Head of caudate nucleus (tissue), 42 donors: ENCODE measurements around the gene THSD4.

Experiments
- DNase-seq, 42 donors: peaks; one replicate each; pipeline versions ENCODE4 v3.0.0 to v3.0.0-alpha.2; 2020 to 2021; ENCODE audit warnings: mixed read lengths in 7 of 42
- intact Hi-C: fragments of 100-400 bp; cut with DNase I; formaldehyde crosslinking; loops from one replicate; pipeline ENCODE4 v1.15.0; 2022

THSD4 gene

GRCh38 chr15:71114887-71115566 lies at the start of gene THSD4:
Gene THSD4 (plus strand): TSS chr15:71115471.
- intact Hi-C loops = loop anchor here (10.0 kb wide), 1 partner anchor 330 kb away; no protein-coding TSS in a partner anchor
- DNase-seq = peak in 37 of 42 donors; percentile 9 to 79 (median 47)

- DNase-seq = no peak
- intact Hi-C loops = no loop called here
Measured at GRCh38 chr15:71066983-71067382, 48.3 kb upstream of the THSD4 start.

GRCh38 chr15:71069693-71070092 lies 45.6 kb upstream of the THSD4 start:
- no peak for DNase-seq
- intact Hi-C loops = no loop called here

GRCh38 chr15:71071529-71071928 lies 43.7 kb upstream of the THSD4 start:
- DNase-seq = no peak
- intact Hi-C loops = no loop called here

- intact Hi-C loops = no loop called here
- no peak for DNase-seq
Measured at GRCh38 chr15:71072423-71072822, 42.8 kb upstream of the THSD4 start.

- DNase-seq = no peak
- intact Hi-C loops = no loop called here
Measured at GRCh38 chr15:71078506-71079207, 36.6 kb upstream of the THSD4 start.

GRCh38 chr15:71079208-71080044 lies 35.8 kb upstream of the THSD4 start:
- no peak for DNase-seq
- intact Hi-C loops = no loop called here

- intact Hi-C loops = no loop called here
- DNase-seq = no peak
Measured at GRCh38 chr15:71080166-71080565, 35.1 kb upstream of the THSD4 start.

- no peak for DNase-seq
- intact Hi-C loops = no loop called here
Measured at GRCh38 chr15:71080705-71081104, 34.6 kb upstream of the THSD4 start.

- intact Hi-C loops = no loop called here
- DNase-seq = no peak
Measured at GRCh38 chr15:71082803-71083202, 32.5 kb upstream of the THSD4 start.

- DNase-seq = no peak
- intact Hi-C loops = no loop called here
Measured at GRCh38 chr15:71083349-71083748, 31.9 kb upstream of the THSD4 start.

GRCh38 chr15:71084264-71084663 lies 31.0 kb upstream of the THSD4 start:
- intact Hi-C loops = no loop called here

GRCh38 chr15:71085809-71086208 lies 29.5 kb upstream of the THSD4 start:
- DNase-seq = peak in 1 of 42 donors; percentile 4
- intact Hi-C loops = no loop called here

More at GRCh38 chr15:71084264-71084663, 31.0 kb upstream of the THSD4 start:
- peak in 1 of 42 donors; percentile 21 for DNase-seq

GRCh38 chr15:71088155-71088554 lies 27.1 kb upstream of the THSD4 start:
- no peak for DNase-seq
- intact Hi-C loops = no loop called here

- intact Hi-C loops = no loop called here
- DNase-seq = no peak
Measured at GRCh38 chr15:71088683-71089082, 26.6 kb upstream of the THSD4 start.

- no peak for DNase-seq
Measured at GRCh38 chr15:71089801-71090200, 25.5 kb upstream of the THSD4 start.

GRCh38 chr15:71091601-71092000 lies 23.7 kb upstream of the THSD4 start:
- intact Hi-C loops = no loop called here
- DNase-seq = no peak

More at GRCh38 chr15:71089801-71090200, 25.5 kb upstream of the THSD4 start:
- intact Hi-C loops = no loop called here

GRCh38 chr15:71092056-71092600 lies 23.1 kb upstream of the THSD4 start:
- DNase-seq = peak in 1 of 42 donors; percentile 16
- intact Hi-C loops = no loop called here
